ENCODE measurements around the gene IL19.
A peak's percentile ranks its signal among the peaks of the same experiment; 100 is the strongest.

IL19 gene

DNA sequence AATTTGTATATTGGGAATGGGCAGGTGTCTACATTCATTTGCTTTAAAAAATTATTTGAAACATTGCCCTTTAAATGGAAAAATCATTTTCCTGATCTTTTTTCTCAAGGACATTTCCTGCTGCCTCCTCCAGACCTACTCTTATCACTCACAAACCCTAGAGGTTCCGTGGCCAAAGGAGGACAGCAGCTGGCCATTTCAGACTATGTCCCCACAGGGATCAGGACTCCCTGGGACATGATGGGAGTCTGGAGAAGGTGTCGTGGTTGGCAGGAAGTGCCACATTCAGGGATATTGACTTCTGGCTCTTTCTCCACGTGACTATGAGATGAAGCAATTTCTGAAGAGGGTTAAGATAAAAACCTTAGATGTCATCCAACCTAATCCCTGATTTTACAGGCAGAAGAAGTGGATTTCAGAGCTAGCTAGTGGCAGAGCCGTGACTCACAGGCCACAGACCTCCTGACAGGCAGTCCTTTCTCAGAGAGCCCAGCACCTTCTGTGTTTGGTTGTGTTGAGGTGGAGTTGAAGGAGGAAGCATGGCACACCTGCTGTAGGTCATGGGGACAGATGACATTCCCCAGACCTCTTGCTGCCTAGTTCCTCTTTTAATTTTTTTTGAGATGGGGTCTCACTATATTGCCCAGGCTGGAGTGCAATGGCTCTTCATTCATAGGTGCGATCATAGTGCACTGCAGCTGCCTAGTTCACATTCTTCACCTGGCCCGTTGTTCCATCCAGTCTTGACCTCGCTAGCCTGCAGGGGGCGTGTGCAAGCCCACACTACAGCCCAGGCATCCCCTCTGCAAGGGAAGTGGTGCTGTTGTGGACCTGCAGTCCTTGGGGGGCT, 27.2 kb downstream of the IL19 start:
- no peak for DNase-seq (ENCODE audit: low read depth in 1 of 2, low spot score in 1 of 2)

DNA sequence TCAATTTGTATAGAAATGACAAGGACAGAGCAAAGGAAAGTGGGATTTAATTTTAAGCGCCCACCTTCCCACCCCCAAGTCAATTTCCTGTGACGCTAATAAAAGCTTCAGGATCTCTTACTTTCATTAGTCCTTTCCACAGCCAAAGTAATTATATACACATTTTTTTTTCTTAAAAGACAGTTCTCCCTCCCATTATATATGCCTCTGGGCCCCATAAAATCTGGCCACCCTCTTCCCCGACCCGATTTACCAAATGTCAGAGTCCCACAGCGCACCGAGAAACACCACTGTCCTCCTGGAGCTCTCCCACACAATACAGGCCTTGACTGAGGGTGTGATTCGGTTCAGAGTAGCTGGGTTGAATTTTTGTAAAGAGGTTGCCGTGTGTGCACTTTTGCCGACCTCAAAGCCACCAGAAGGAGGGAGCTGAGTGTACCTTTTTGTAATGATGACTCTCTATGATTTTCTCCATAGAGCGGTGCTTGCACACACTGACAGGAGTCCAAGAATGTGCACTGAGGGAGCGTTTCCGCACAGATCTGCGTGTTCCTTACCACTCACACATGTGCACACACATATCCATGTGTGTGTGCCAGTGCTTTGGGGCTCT, 27.9 kb downstream of the IL19 start:
- no peak for DNase-seq (ENCODE audit: low read depth in 1 of 2, low spot score in 1 of 2)

DNA sequence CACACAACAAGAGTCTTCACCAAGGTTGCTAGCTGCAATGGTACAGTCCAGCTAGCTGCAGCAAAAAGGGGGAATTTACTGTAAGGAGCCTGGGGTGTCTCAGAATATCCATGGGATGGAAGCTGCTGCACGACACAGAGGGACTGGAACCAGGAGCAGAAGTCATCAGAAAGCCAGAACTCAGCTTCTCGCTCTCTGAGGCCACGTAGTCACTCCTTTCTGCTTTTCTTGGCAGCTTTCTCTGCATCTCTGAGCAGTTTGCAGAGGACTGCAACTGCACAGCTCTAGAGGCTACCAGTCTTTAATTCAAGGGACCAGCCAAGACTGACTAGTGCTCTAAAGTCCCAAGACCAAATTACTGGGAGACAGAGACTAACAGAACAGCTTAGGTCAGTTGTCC, 28.7 kb downstream of the IL19 start:
- DNase-seq (ENCODE audit: low read depth in 1 of 2, low spot score in 1 of 2), result no peak

DNA sequence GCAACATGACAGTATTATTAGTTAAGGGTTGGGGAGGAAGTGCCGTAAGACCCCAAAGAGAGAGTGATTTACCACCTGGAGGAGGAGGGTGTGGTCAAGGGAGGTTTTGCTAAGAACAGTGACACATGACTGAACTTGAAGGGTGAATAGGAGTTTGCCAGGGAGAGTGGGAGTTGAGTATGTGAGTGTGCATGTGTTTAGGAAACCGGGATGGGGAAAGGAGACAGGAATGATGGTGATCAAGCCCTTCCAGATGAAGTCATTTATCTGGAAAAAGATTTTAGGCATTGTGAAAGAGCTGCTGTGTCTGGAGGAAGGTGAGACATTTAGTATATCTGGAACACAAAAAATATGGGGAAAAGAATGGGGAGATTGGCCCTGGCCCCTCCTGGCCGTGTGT, 29.8 kb downstream of the IL19 start:
- no peak for DNase-seq (ENCODE audit: low read depth in 1 of 2, low spot score in 1 of 2)

DNA sequence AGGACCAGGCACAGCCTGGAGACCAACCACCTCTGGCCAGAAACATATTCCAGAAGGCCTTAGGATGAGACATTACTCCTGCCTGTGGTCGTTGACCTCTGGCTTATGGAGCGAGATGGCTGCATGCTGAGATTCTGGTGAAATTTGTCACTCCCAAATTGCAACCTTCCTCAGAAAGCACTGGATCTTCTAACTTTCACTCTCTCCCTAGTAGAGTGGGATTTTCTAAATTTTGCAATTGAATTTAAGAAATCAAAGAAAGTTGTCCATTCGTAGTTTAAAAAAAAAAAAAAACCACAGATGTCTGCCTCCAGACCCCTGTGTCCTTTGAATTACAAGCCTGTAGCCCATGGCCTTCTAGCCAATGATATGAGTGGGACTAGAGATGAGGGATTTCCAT, 30.3 kb downstream of the IL19 start:
- no peak for DNase-seq (ENCODE audit: low read depth in 1 of 2, low spot score in 1 of 2)

DNA sequence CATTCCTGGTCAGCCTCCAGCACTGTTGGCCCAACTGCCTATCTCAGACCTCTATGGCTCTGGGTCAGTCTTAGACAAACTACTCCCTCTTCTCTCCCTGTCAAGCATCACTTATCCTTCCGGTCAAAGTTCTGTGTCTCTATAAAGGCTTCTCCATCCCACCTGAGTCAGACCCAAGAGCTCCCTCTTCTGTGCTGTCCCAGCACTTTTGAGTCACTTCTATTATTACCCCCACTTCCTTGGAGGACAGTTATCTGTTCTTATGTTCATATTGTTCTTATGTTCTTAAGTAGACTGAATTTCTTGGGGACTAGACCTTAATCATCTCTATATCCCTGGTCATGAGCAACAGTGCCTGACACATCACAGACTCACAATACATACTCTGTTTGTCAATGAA, 30.9 kb downstream of the IL19 start:
- DNase-seq (ENCODE audit: low read depth in 1 of 2, low spot score in 1 of 2), result no peak

DNA sequence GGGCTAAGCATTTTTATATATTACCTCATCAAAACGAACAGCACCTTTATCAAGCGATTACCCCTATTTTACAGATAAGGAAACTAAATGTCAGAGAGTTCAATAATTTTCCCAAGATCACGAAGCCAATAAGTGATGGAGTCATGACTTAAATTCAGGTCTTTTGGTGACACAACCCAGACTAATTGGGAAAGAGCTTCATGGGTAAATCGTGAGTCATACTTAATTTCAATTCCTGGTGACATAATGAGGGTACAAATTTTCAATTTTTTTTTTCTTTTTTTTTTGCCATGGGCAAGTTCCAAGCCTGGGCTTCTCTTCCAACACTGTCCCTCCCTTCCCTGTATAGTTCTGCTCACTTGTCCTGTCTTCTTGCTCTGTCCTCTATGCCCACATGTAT, 31.8 kb downstream of the IL19 start:
- DNase-seq (ENCODE audit: low read depth in 1 of 2, low spot score in 1 of 2), result no peak

DNA sequence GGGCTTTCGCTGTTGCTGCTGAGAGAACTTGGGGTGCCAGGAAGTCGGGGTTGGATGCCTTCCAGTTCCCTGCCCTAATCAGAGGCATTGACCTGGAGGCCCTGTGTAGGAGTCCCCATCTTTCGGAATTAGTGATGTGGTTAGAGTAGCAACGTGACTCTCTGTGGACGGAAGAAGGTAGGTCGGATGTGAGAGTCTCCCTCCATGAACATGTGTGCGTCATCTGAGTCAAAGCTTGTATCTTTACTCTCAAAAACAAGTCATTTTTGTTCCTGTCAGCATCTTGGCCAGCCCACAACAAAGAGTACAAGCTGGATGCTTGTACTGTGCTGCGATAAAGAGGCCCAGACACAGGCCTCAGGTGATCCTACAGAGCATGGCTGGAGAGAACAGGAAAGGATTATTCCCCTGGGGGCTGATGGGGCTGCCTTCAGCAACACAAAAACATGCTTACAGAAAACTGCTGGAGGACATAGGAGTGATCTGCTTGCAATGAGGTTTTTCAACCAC, 32.7 kb downstream of the IL19 start:
- peak; percentile 43 to 78 for DNase-seq (ENCODE audit: low read depth in 1 of 2, low spot score in 1 of 2)

DNA sequence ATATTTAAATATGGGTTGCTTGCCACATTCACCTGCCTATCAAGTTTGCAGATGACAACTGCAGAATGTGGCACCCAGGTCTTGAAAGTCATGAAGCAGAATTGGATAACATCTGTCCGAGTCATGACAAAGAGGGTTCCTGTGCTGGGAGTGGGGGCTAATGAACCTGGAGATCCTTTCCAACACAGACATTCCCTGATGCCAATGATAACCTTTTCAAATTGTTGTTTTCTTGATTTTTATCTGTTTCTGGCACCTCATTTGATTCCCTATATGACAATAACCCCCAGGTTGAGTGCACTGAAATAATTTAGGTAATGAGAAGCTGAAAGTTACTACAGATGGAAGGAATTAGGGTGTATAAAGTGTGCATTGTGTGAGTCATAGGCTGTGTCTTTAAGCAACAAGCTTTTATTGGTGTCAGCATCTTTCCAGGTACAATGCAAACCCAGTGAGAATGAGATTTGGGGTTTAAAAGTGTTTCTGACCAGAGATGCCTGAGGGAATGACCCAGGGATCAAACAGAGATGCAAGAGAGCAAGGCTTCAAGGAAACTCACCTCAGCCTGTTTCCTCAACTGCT, 33.7 kb downstream of the IL19 start:
- no peak for DNase-seq (ENCODE audit: low read depth in 1 of 2, low spot score in 1 of 2)

DNA sequence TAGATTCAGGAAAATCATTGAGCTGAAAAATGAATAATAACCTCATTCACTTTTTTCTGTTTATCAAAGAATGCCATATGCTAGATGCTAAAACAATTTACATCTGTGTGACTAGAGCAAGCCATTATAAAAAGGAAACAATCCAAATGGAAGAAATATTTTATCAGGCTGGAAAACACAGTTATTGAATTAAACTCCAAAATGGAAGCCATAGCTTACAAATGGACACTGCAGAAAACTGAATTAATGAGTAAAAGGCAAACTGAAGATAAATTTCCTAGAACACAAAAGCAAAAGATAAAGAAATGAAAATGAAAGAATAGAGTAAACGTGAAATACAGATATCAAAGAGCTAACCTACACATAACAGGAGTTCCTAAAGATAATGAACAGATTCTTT, 34.8 kb downstream of the IL19 start:
- no peak for DNase-seq (ENCODE audit: low read depth in 1 of 2, low spot score in 1 of 2)

DNA sequence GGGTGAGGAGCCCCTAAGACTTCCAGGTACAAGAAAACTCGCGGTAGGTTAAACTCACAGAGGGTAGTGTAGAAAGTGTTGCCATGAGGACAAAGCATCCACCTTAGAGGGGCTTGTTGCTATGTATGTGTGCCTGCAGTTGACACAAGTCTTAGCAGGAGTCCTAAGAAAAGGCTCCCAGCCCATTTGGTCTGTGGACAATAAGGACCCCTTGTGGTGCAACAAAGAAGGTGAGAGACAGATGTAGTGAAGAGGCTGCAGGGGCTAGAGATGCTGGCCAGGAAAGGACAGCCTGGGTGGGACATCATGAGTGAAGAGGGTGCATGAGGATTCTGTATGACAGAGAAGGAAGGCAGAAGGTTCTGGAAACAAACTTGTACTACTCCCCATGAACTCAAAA, 38.0 kb downstream of the IL19 start:
- peak in 1 of 2 donors; percentile 47 for DNase-seq (ENCODE audit: low read depth in 1 of 2, low spot score in 1 of 2)

DNA sequence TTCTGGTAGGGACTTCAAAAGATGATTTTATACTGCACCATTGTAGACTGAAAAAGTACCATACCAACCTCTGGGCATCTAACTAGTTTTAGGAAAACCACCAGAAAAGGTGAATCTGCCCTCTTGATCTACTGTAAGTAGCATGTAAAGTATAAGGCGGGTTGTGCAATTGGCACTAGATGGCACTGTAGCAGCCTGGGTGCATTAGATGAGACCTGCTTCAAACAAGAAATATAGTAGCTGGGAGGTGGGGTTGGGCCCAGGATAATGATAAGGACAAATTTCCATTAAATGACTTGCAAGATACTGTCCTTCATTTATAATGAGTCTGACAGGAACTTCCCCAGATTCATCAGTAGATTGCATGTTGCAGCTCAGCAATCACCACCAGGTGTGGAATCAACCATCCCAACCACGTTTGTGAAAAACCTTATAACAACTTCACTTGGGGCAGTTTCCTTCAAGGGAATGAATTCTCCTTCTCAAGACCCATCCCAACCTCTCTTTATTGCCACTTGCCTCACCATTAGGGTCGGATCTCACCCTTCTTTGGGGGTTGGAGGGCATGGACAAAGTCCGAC, 39.0 kb downstream of the IL19 start:
- DNase-seq (ENCODE audit: low read depth in 1 of 2, low spot score in 1 of 2), result no peak

DNA sequence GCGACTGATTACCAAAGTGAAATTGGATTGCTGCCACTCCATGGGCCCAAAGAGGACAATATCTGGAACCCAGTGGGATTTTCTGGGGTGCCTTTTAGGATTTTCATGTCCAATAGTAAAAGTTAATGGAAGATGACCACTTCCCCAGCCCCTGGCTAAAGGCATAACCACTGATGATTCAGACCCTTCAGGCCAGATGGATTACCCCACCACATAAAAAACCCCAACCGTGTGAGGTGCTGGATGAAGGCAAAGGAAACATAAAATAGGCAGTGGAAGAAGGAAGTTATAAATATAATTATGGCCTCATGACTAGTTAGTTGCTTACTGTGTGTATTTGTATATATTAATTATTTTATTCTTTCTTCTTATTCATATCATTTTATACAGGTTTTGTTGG, 41.9 kb downstream of the IL19 start:
- DNase-seq (ENCODE audit: low read depth in 1 of 2, low spot score in 1 of 2), result no peak

DNA sequence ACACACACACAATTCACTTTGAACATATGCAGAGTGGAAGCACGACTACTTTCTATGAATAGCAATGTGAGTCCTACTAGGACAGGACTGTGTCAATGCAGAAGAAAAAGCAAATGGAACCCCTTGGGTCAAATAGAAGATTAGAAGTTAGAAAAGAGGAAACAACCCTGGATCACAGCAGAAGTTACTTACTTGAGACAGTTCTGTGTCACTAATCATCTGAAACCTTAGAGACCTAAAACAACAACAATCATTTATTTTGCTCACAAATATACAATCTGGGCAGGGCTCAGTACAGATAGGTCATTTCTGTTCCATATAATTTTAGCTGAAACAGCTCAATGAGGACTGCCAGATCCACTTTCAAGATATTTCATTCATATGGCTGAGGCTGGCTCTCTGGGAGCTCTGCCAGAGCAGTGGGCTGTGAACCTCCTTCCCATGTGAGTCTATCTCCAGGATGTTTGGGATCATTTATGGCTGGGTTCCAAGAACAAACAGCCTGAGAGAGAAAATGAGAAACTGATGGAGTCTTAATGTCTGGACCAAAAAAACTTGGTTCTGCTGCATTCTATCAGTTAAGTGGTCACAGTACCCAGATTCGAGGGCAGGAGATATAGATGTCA, 44.3 kb downstream of the IL19 start:
- no peak for DNase-seq (ENCODE audit: low read depth in 1 of 2, low spot score in 1 of 2)

DNA sequence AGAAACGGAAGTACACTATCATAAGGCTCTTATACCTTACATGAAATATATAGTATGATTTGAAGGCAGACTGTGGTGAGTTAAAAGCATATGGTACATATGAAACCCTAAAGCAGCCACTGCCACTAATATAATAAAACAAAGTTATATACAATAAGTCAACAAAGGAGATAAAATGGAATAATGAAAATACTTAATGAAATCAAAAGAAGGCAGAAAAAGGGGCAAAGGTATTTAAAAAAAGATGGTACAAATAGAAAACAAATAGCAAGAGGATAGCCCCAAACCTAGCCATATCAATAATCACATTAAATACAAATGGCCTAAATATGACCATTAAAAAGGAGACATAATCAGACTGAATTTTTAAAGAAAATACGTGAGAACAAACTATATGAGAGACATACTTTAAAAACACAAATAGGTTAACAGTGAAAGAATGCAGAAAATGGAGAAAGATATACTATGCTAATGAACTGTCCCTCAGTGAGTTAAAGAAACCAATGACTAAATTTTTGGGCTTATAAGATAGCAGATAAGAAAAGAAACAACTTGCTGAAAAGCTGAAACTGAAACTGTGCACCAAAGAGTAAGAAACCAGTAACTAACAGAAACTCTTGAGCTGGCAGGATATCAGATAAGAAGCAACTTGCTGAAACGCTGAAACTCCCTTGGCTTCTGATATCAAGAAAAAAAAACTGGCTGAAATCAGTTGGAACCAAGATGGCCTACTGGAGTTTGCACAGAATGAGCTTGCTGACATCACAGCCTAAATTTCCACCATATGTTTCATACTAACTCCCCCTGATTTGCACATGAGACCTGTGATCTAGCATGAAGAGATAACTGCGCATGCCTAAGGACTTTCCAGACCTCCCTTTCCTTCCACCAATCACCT, 46.1 kb downstream of the IL19 start:
- peak in 1 of 2 donors; percentile 52 for DNase-seq (ENCODE audit: low read depth in 1 of 2, low spot score in 1 of 2)

DNA sequence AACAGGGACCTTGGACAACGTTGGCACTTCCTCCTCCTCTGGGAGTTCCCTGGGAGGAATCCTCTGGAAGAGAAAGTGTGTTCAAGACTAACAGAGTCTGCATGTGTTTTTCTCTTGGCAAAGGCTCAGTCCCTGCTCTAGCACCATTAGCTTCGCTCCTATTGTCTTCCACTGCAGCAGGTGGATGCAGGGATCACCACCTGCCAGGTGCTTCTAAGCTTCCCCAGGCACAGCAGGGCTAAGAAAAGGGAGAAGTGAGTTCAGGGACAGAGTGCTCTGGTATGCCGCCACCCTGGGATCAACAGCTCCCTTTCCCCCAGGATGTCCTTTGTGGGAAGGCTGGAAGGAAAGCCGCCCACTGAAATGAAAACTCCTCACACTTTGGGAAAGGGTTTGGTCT, 50.9 kb downstream of the IL19 start:
- no peak for DNase-seq (ENCODE audit: low read depth in 1 of 2, low spot score in 1 of 2)

DNA sequence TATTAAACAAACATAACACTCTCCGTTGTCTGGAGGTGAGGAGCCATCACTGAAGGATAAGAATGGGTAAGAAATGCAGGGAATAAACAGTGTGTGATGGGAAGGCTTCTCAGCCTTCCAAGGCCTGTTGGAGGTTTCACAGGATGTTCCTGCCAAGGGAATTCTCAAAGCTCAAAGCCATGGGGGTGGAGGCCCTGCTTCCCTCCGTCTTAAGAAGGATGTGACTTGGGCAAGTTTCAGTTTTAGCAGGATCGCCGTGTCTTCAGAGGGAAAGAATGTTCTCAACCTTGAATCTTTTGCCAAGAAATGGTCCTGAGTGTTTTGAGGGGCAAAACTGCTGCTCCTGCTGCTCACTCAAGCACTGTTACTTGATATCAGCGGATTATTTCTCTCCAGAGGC, 53.2 kb downstream of the IL19 start:
- DNase-seq (ENCODE audit: low read depth in 1 of 2, low spot score in 1 of 2), result no peak

DNA sequence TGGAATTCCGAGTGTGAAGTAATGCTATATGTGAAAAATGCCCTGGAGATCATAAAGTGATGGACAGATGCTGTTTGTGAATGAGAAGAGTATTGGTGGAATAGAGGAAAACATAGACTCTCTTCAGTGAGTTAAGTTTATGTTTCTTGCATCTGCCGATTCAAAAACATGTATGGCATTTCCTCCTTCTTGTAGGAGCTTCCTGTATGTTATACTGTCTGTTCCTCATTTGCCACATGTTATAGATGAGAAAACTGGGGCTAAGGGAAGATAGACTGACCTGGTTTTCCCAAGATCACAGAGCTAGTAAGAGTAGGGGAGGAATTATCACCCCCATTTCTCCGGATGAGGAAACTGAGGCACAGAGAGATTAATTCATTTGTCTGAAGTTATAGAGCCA, 53.8 kb downstream of the IL19 start:
- DNase-seq (ENCODE audit: low read depth in 1 of 2, low spot score in 1 of 2), result no peak

DNA sequence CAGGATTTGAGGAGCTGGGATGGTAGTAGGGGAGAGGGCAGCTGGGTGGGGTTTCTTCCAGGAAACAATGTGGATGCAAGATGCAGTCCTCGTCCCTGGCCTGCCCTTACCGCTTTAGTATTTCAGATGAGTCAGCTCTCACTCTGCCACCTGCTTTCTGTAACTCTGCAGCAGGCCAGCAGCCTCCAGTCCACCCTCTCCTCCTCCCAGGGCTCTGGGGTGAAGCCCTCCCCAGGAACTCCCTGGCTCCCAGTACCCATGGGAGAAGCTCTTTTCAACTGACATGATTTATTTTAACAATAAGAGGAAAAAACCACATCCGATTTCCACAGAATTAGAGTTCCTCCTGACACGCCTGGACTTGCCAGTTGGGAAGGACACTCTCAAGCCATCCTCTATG, 55.8 kb downstream of the IL19 start:
- no peak for DNase-seq (ENCODE audit: low read depth in 1 of 2, low spot score in 1 of 2)

DNA sequence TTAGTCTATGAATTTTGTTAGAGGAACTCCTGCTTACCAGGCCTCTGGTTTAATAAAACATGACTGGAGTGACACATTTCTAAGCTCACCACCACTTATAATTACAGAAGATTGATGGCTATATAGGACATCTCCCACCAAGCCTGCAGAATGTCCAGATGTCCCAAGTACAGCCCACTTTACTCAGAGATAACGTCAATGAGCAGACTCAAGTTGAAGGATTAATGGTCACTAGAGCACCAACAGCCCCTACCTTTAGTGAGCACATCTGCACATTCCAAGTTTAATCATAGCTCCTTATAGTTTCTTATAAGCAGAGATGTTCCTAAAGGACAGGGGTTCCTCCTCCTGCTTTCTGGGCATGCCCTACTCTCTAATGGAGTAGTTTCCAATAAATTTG, 57.5 kb downstream of the IL19 start:
- no peak for DNase-seq (ENCODE audit: low read depth in 1 of 2, low spot score in 1 of 2)

DNA sequence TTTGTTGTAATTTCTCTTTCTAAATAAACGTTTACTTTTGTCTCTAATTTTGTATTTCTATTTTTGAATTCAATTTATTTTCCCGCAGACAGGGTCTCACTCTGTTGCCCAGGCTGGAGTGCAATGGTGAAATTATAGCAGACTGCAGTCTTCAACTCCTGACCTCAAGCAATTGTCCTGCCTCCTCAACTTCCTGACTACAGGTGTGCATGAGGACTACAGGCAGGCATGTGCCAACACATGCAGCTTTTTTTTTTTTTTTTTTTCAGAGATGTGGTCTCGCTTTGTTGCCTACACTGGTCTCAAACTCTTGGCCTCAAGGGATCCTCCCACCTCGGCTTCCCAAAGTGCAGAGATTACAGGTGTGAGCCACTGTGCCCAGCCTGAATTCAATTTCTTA, 58.2 kb downstream of the IL19 start:
- no peak for DNase-seq (ENCODE audit: low read depth in 1 of 2, low spot score in 1 of 2)
